ENCODE results near the gene USP28.
"Not testable (repeated sequence)": the region's sequence is repeated elsewhere in the genome, so short reads cannot be mapped to it uniquely, and the experiment has no call there.

The USP28 gene

GRCh38 chr11:113833151-113833550 lies 42.2 kb downstream of the USP28 start:
- DNase-seq = no peak

- DNase-seq = no peak
Observed at GRCh38 chr11:113831314-113831713, 44.1 kb downstream of the USP28 start.

GRCh38 chr11:113829751-113830150 lies 45.6 kb downstream of the USP28 start:
- DNase-seq = no peak

- no peak for DNase-seq
Observed at GRCh38 chr11:113828191-113828590, 47.2 kb downstream of the USP28 start.

- DNase-seq = no peak
Observed at GRCh38 chr11:113827477-113827876, 47.9 kb downstream of the USP28 start.

- no peak for DNase-seq
Observed at GRCh38 chr11:113818426-113818825, 56.9 kb downstream of the USP28 start.

- DNase-seq = no peak
Observed at GRCh38 chr11:113817626-113818025, 57.7 kb downstream of the USP28 start.

- DNase-seq = no peak
Observed at GRCh38 chr11:113817162-113817561, 58.2 kb downstream of the USP28 start.

- DNase-seq = no peak
Observed at GRCh38 chr11:113814181-113814580, 61.2 kb downstream of the USP28 start.

- DNase-seq = no peak
Observed at GRCh38 chr11:113808931-113809330, 66.4 kb downstream of the USP28 start.

GRCh38 chr11:113806406-113806805 lies 69.0 kb downstream of the USP28 start:
- DNase-seq = no peak

GRCh38 chr11:113805640-113806039 lies 69.7 kb downstream of the USP28 start:
- no peak for DNase-seq

GRCh38 chr11:113802621-113803020 lies 72.8 kb downstream of the USP28 start:
- no peak for DNase-seq

- no peak for DNase-seq
Observed at GRCh38 chr11:113796663-113797259, 78.6 kb downstream of the USP28 start.

- DNase-seq = no peak
Observed at GRCh38 chr11:113789675-113790320, 85.6 kb downstream of the USP28 start.

- not testable (repeated sequence) for DNase-seq
Observed at GRCh38 chr11:113789016-113789415, 86.4 kb downstream of the USP28 start.

- no peak for DNase-seq
Observed at GRCh38 chr11:113782134-113782533, 93.2 kb downstream of the USP28 start.

GRCh38 chr11:113781682-113782081 lies 93.7 kb downstream of the USP28 start:
- DNase-seq = no peak

GRCh38 chr11:113779496-113779895 lies 95.9 kb downstream of the USP28 start, which contains the start of gene CLDN25:
TSS of gene CLDN25 (plus strand) at chr11:113779796. CDS start at chr11:113779796, 0 bp downstream.
- no peak for DNase-seq

- DNase-seq = no peak
Observed at GRCh38 chr11:113778111-113778910, 97.1 kb downstream of the USP28 start.

- no peak for DNase-seq
Observed at GRCh38 chr11:113774174-113774503, 101.2 kb downstream of the USP28 start.

- DNase-seq = peak; percentile 94
Observed at GRCh38 chr11:113773416-113774173, 101.8 kb downstream of the USP28 start, which contains the start of gene ZW10. TSS of gene ZW10 (minus strand) at chr11:113773692. CDS start at chr11:113773666, 26 bp downstream.

GRCh38 chr11:113773092-113773415 lies 102.3 kb downstream of the USP28 start:
- DNase-seq = no peak
